HEK293T (cell line): ENCODE measurements around the gene RRAS2.

Experiments
- CTBP1 ChIP-seq: fragments of 450-650 bp; IDR thresholded peaks from 2 replicates; pipeline ENCODE4 v1.6.1; 2016; ENCODE audit warnings: borderline replicate concordance
- ELF4 ChIP-seq: fragments of 450-650 bp; IDR thresholded peaks from 2 replicates; pipeline ENCODE4 v1.6.1; 2017; ENCODE audit warnings: antibody characterized with exemption
- FOXA1 ChIP-seq: fragments of 450-650 bp; IDR thresholded peaks from 2 replicates; pipeline ENCODE4 v1.6.1; 2016; ENCODE audit warnings: mild to moderate bottlenecking
- FOXK2 ChIP-seq: fragments of 450-650 bp; IDR thresholded peaks from 2 replicates; pipeline ENCODE4 v1.6.1; 2016; ENCODE audit warnings: mild to moderate bottlenecking
- FOXM1 ChIP-seq: fragments of 450-650 bp; IDR thresholded peaks from 2 replicates; pipeline ENCODE4 v1.6.1; 2017; ENCODE audit warnings: mild to moderate bottlenecking, borderline replicate concordance
- HDGF ChIP-seq: fragments of 450-650 bp; IDR thresholded peaks from 2 replicates; pipeline ENCODE4 v1.6.1; 2017; ENCODE audit warnings: antibody characterized with exemption, borderline replicate concordance
- NFRKB ChIP-seq: fragments of 450-650 bp; IDR thresholded peaks from 2 replicates; pipeline ENCODE4 v1.6.1; 2016; ENCODE audit warnings: mild to moderate bottlenecking, moderate library complexity
- SP1 ChIP-seq: fragments of 450-650 bp; IDR thresholded peaks from 2 replicates; pipeline ENCODE4 v1.6.1; 2017
- SUZ12 ChIP-seq: fragments of 450-650 bp; IDR thresholded peaks from 2 replicates; pipeline ENCODE4 v1.6.1; 2016; ENCODE audit warnings: mild to moderate bottlenecking
- TARDBP ChIP-seq: fragments of 450-650 bp; IDR thresholded peaks from 2 replicates; pipeline ENCODE4 v1.6.1; 2016

DNA sequence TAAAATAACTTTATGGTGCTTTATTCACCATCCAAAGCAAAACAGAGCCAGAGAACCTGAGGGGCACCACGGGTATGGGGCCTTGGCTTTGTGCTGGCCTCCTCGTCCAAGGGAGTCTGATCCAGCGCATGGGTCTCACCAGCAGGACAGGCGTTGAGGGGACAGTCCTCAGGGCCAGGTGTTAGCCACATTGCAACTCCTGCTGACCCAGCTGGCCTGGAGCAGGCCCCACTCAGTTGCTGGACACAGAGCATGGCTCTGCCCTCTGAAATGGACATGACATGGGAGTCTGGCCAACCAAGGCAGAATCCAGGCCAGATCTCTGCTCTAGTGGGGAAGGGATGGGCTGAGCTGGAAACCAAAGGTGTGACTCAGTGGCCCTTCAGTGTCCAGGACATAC, 116.2 kb downstream of the RRAS2 start:
- TF ChIP-seq FOXM1, result no peak
- TF ChIP-seq HDGF, result no peak
- TF ChIP-seq SP1, result no peak
- no peak for TF ChIP-seq FOXK2
- TF ChIP-seq TARDBP, result no peak
- TF ChIP-seq FOXA1, result no peak
- no peak for TF ChIP-seq NFRKB
- TF ChIP-seq SUZ12, result no peak
- TF ChIP-seq ELF4, result no peak
- TF ChIP-seq CTBP1, result no peak
